ENCODE data around the gene AZGP1.

AZGP1 gene

DNA sequence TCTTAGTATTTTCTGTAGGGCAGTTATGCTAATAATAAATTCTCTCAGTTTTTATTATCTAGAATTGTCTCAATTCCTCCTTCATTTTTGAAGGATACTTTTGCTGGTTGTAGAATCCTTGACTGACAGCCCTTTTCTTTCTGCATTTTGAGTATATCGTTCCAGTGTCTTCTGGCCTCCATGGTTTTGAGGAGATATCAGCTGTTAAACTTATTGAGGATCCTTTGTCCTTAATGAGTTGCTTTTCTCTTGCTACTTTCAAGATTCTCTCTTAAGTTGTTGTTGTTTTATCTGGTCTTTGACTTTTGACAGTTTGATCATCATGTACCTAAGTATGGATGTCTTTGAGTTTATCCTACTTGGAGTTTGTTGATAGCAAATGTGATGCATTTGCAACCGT, 37.5 kb downstream of the AZGP1 start:
- TF ChIP-seq, protein P1, sequence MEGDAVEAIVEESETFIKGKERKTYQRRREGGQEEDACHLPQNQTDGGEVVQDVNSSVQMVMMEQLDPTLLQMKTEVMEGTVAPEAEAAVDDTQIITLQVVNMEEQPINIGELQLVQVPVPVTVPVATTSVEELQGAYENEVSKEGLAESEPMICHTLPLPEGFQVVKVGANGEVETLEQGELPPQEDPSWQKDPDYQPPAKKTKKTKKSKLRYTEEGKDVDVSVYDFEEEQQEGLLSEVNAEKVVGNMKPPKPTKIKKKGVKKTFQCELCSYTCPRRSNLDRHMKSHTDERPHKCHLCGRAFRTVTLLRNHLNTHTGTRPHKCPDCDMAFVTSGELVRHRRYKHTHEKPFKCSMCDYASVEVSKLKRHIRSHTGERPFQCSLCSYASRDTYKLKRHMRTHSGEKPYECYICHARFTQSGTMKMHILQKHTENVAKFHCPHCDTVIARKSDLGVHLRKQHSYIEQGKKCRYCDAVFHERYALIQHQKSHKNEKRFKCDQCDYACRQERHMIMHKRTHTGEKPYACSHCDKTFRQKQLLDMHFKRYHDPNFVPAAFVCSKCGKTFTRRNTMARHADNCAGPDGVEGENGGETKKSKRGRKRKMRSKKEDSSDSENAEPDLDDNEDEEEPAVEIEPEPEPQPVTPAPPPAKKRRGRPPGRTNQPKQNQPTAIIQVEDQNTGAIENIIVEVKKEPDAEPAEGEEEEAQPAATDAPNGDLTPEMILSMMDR (IDR thresholded peaks at IDR 0.05), result no peak

DNA sequence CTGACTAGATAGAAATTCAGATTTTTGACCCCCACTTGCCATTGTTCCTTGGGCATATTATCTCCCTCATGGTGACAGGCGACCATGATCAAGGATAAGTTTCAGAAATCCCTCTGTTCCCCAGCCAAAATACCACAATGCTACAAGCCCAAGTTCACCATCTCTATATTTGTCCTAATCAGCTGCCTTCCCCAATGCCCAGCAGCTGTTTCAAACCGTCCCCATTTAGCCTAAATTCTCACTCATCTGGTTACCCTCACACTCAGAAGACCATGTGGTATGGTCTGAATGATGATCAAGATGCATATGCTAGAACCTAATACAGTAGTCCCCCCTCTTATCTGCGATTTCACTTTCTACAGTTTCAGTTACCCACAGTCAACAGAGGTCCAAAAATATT, 45.5 kb downstream of the AZGP1 start:
- TF ChIP-seq, protein P1 (IDR thresholded peaks at IDR 0.05), result no peak

DNA sequence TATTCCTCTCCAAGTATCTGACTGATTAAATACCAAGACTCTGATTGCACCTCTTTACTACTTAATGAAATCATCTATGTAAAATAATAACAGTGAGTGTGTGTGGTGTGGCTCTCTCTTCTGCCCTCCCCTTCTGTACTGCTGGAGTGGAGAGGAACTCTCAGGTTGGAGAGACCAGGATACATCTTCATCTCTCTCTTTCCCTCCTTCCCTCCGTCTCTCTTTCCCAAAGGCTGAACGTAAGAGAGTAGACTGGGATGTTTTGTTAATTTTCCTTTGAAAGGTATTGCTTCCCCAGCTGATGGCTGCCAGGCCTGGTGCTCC, 46.1 kb downstream of the AZGP1 start:
- TF ChIP-seq, protein P1 (IDR thresholded peaks at IDR 0.05), result no peak

DNA sequence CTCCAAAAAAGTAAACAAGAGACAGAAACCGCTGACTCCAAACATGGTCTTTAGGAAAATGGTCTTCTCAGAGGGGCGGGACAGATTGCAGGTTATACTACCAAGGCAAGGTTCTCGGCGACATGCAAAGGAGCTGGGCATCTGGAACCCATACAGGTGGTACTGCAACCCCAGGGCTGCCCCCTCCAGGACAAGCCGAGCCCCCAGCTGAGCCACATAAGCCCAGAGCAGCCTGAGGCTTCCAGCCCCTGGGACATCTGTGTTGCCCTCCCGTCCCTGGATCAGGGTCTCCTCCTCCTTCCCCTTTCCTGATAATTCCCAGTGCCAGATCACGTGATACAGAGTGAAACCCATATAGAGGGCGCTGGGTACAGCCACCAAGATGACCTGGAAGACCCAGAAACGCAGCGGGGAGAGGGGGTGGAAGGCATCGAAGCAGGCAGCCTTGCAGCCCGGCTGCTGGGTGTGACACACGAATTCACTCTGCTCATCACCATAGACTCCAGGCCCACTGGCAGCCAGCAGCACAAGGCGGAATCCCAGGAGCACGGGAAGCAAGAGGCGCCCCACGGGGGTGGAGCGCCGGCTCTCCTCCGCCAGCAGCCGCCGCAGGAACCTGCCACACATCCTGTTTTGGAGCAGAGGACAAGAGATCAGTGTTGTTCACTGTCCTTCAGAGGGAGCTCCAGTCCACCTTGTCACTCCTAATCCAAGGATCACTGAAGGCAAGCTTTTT, 46.7 kb downstream of the AZGP1 start, which contains the start of gene GJC3:
TSS of gene GJC3 (minus strand) at position 627 of the 736 bp plus-strand sequence. CDS start at position 627, 0 bp downstream.
- TF ChIP-seq, protein P1 (IDR thresholded peaks at IDR 0.05), result peak; percentile 48

DNA sequence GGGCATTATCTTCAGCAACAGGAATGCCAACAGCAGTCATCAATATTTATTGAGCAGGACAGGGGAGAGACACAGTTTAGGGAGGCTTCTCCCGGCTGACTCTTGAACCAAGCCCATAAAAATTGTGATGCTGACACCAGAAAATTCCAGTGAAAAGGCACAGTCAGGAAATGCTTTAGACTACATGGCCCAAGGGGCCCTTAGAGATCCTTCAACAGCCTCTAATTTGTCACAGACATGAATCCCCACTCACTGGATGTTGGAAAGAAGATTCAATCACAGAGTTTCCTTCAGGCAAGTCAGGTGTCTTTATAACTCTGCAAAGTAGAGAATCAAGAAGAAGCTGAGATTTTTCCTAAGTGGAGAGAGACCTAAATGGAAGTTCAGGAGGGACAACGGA, 47.6 kb downstream of the AZGP1 start:
- TF ChIP-seq, protein P1 (IDR thresholded peaks at IDR 0.05), result no peak

DNA sequence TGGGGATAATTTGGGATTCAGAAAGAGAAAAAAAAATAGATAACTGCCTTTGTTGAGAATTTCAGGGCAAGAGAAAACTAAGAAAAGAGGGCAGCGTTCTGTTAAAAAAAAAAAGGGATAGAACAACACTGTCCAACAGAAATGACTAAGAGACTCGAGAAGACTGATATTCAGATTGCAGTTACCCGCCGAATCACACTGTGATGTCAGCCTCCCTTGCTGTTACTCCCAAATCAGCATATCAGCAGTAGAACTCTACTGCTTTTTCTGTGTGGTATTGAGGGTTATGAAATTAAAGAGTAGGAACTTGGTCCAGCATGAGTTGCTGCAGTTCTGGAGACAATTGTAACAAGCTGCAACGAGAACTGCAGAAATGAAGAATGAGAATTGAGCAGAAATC, 48.3 kb downstream of the AZGP1 start:
- TF ChIP-seq, protein P1 (IDR thresholded peaks at IDR 0.05), result no peak

DNA sequence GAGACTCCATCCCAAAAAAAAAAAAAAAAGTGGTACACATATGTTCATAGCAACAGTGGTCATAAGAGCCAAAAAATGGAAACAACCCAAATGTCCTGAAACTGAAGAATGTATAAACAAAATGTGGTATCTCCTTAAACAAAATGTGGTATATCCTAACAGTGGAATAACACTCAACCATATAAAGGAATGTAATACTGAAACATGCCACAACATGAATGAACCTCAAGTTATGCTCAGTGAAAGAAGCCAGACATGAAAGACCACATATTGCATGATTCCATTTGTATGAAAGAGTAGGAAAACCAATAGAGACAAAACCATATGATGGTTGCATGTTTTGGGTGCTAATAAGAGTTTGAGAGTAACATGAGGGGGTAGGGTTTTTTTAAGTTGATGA, 49.5 kb downstream of the AZGP1 start:
- TF ChIP-seq, protein P1 (IDR thresholded peaks at IDR 0.05), result no peak

DNA sequence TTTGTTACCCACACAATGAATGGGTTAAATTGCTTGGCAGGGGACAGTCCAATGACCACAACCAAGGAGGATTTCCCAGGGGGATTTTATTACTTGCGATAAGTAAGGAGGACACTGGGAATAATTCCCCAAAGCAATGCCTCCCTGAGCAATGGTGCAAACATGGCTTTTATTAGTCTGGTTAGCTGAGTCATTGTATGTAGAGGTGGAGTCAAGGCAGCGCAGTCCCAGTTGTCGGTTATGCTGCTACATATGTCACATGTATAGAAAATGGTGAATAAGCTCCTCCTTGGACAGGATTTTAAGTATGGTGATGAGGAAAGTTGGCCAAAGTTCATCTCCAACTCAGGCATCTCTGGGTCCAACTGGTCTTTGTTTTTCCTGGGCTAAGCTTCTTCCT, 52.6 kb downstream of the AZGP1 start:
- TF ChIP-seq, protein P1 (IDR thresholded peaks at IDR 0.05), result no peak

Data from LNCAP (cell line).